Measurements from ENCODE around the gene DEPP1. TPM values are rescaled to one million over a fixed set of nuclear protein-coding genes. Genes with fewer than 3 reads are reported as not detected.

Gene DEPP1
- total and polyA plus RNA-seq, 2 experiments from 2014 or later, result 0.37 to 1.3 TPM

GRCh38 chr10:44937196-44938005 lies 41.2 kb downstream of the DEPP1 start:
- H3K4me3 ChIP-seq, result no peak overlapping the region
- no peaks in the 10 kb centered on the region for H4K20me1 ChIP-seq (replicated peaks; ENCODE audit: insufficient read depth)
- H3K9me2 ChIP-seq (ENCODE audit: insufficient read depth), result no peaks in the 10 kb centered on the region
- Mint-ChIP-seq H3K9me3 (no peaks in the 10 kb centered on the region; the same call in 2 of the 3 replicates), H3K4me1 (peaks cover 3% of the 10 kb centered on the region; the same call in 2 of the 3 replicates), H3K27me3 (ENCODE audit: insufficient read depth, low read depth, poor library complexity) (peaks cover 3% of the 10 kb centered on the region), H3K36me3 (ENCODE audit: low read depth) (no peaks in the 10 kb centered on the region), H3K4me3 (no peak overlapping the region), H3K27ac (no peak overlapping the region)
- no peak for DNase-seq (ENCODE audit: low spot score)
- H3K4me1 ChIP-seq (ENCODE audit: insufficient read depth), result peaks cover 6% of the 10 kb centered on the region; the same call in 1 of the 2 replicates
- no peaks in the 10 kb centered on the region for H3K79me2 ChIP-seq (replicated peaks; ENCODE audit: insufficient read depth)
- H3K36me3 ChIP-seq (ENCODE audit: insufficient read depth), result no peaks in the 10 kb centered on the region
- ATAC-seq, result no peak
- no peak overlapping the region for H2AFZ ChIP-seq
- TF ChIP-seq NANOG (IDR thresholded peaks at IDR 0.05; ENCODE audit: borderline replicate concordance) (no peak), JUNB (IDR thresholded peaks at IDR 0.05; ENCODE audit: unreplicated experiment) (no peak), EZH2phosphoT487 (IDR thresholded peaks at IDR 0.05; ENCODE audit: unreplicated experiment) (no peak), ZNF331 (CRISPR knock-in tag; IDR thresholded peaks at IDR 0.05; ENCODE audit: low read depth) (no peak), CTCF (conservative IDR thresholded peaks at IDR 0.05; ENCODE audit: low read depth in 2 of 2) (no peak), ZNF462 (CRISPR knock-in tag; IDR thresholded peaks at IDR 0.05) (no peak), POLR2AphosphoS5 (IDR thresholded peaks at IDR 0.05; ENCODE audit: low read depth) (no peak), CREB1 (CRISPR knock-in tag; IDR thresholded peaks at IDR 0.05; ENCODE audit: low read depth) (no peak), STAT1 (IDR thresholded peaks at IDR 0.05; ENCODE audit: unreplicated experiment) (no peak), ZNF114 (CRISPR knock-in tag; IDR thresholded peaks at IDR 0.05) (no peak), REST (IDR thresholded peaks at IDR 0.05; ENCODE audit: unreplicated experiment) (no peak), EZH2 (IDR thresholded peaks at IDR 0.05; ENCODE audit: low read depth, unreplicated experiment) (no peak), ETS1 (IDR thresholded peaks at IDR 0.05) (no peak)
- no peaks in the 10 kb centered on the region for H3K27me3 ChIP-seq (ENCODE audit: insufficient read depth)
- H3F3A ChIP-seq (replicated peaks; ENCODE audit: low read depth), result no peaks in the 10 kb centered on the region
- H3K27ac ChIP-seq (ENCODE audit: low read depth), result no peak overlapping the region
- no peak overlapping the region for H3K4me2 ChIP-seq
